MM.1S (cell line): ENCODE measurements around the gene GDF3.
A peak's percentile ranks its signal among the peaks of the same experiment; 100 is the strongest.

Experiments used
- CTCF ChIP-seq: fragments of 300-600 bp; sonication (generic); IDR thresholded peaks from 2 replicates; pipeline ENCODE4 v1.5.1; 2016; ENCODE audit warnings: antibody characterized with exemption, low read length, mixed read lengths
- EZH2phosphoT487 ChIP-seq: fragments of 300-600 bp; sonication (generic); IDR thresholded peaks from 2 replicates; pipeline ENCODE4 v1.6.1; 2018; ENCODE audit warnings: antibody characterized with exemption, low read length

- no peak for TF ChIP-seq EZH2phosphoT487
- peak; percentile 41 for TF ChIP-seq CTCF
Observed at GRCh38 chr12:7667125-7667524, 28.4 kb downstream of the GDF3 start.
